Hepatocyte (in vitro differentiated cells): Measurements from ENCODE around the gene AGAP2. TPM values are rescaled to one million over a fixed set of nuclear protein-coding genes. Genes with fewer than 3 reads are reported as not detected.
A peak's percentile ranks its signal among the peaks of the same experiment; 100 is the strongest.

Experiments used
- DNase-seq: peaks from one replicate; pipeline ENCODE4 v3.0.0-alpha.2; 2016; ENCODE audit warnings: low spot score
- H2AFZ ChIP-seq: fragments of 200-600 bp; sonication (generic); 2 replicates; pipeline ENCODE4 v1.6.0; 2016; ENCODE audit warnings: antibody characterized with exemption, mild to moderate bottlenecking
- H3K27ac ChIP-seq: fragments of 200-600 bp; sonication (generic); 2 replicates; pipeline ENCODE4 v1.5.1; 2016; ENCODE audit warnings: mild to moderate bottlenecking
- H3K27me3 ChIP-seq: fragments of 200-600 bp; sonication (generic); 2 replicates; pipeline ENCODE4 v1.6.1; 2016
- H3K36me3 ChIP-seq: fragments of 200-600 bp; sonication (generic); replicated peaks from 2 replicates; pipeline ENCODE4 v1.5.1; 2016; ENCODE audit warnings: low read depth; ENCODE audit not compliant: insufficient read depth
- H3K4me1 ChIP-seq: fragments of 200-600 bp; sonication (generic); 2 replicates; pipeline ENCODE4 v1.5.1; 2016; ENCODE audit warnings: mild to moderate bottlenecking, moderate library complexity; ENCODE audit not compliant: insufficient read depth
- H3K4me2 ChIP-seq: fragments of 200-600 bp; sonication (generic); 2 replicates; pipeline ENCODE4 v1.6.0; 2016
- H3K4me3 ChIP-seq: fragments of 200-600 bp; sonication (generic); 2 replicates; pipeline ENCODE4 v1.5.1; 2016; ENCODE audit warnings: mild to moderate bottlenecking
- H3K79me2 ChIP-seq: fragments of 200-600 bp; sonication (generic); 2 replicates; pipeline ENCODE4 v1.6.0; 2017; ENCODE audit warnings: mild to moderate bottlenecking
- H3K9me2 ChIP-seq: fragments of 200-600 bp; sonication (generic); replicated peaks from 2 replicates; pipeline ENCODE4 v1.6.0; 2017; ENCODE audit warnings: mild to moderate bottlenecking; ENCODE audit not compliant: insufficient read depth
- H3K9me3 ChIP-seq: fragments of 200-600 bp; sonication (generic); 2 replicates; pipeline ENCODE4 v1.5.1; 2016; ENCODE audit warnings: low read depth, mild to moderate bottlenecking
- H4K20me1 ChIP-seq: fragments of 200-600 bp; sonication (generic); 2 replicates; pipeline ENCODE4 v1.6.0; 2016; ENCODE audit warnings: mild to moderate bottlenecking; ENCODE audit not compliant: insufficient read depth, poor library complexity, severe bottlenecking
- EZH2 ChIP-seq: fragments of 200-600 bp; sonication (generic); IDR thresholded peaks from 2 replicates; pipeline ENCODE4 v1.6.1; 2016; ENCODE audit warnings: antibody characterized with exemption, mild to moderate bottlenecking, borderline replicate concordance
- EZH2phosphoT487 ChIP-seq: fragments of 200-600 bp; sonication (generic); IDR thresholded peaks from one replicate; pipeline ENCODE4 v1.6.1; 2018; ENCODE audit warnings: antibody characterized with exemption, mild to moderate bottlenecking, low read depth, moderate library complexity; ENCODE audit not compliant: unreplicated experiment, severe bottlenecking
- WGBS: methylation state at CpG from one replicate; pipeline ENCODE4 v1.1.6; 2016; ENCODE audit warnings: low lambda C conversion rate; ENCODE audit errors: missing lambda C conversion rate; 5-methylcytosine and 5-hydroxymethylcytosine counted together
- polyA plus RNA-seq: library from polyadenylated mRNA; unstranded; fragments of >200 nt; fragmentation: Nextera tagmentation; extraction: Ambion mirVana; gene quantifications from 2 replicates; pipeline ENCODE4 v1.2.1, GENCODE V29; 2016
- total RNA-seq: library from RNA; depleted of rRNA; stranded (reverse); fragments of >200 nt; gene quantifications from 2 replicates; pipeline ENCODE4 v1.2.3, GENCODE V29; 2014
- TF ChIP-seq, protein P1 (sequence below): fragments of 200-600 bp; sonication (generic); IDR thresholded peaks from 2 replicates; pipeline ENCODE4 v1.5.1; 2016; ENCODE audit warnings: antibody characterized with exemption, mild to moderate bottlenecking; ENCODE audit not compliant: poor library complexity

The AGAP2 gene
- total and polyA plus RNA-seq, 2 experiments from 2014 or later = 0.04 to 0.33 TPM

DNA sequence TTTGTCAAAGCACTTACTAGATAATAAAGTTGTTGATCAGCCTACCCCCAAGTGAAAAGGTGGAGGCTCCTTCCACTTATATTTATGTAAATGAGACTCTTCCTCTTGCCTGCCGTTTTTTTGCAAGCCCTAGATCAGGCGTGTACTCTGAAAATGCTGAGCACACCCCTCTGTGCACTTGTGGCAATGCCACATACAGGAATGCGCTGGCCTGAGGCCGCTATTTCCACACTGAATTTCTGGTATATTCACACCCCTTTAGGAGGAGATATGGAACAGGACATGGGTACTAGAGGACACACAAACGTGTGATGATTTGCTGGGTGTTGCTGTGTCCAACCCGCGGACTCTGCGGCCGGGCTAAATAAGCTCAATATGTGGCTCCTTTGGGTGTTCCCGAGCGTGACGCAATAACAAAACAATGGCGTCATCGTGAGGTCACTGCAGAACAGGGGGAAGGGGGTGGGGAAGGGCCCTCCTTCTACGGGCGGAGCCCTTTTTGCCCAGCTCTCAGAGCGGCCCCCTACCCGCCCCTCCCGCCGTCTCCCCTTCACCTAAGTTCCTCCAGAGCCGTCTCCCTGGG lies 5.7 kb upstream of the AGAP2 start:
- H4K20me1 ChIP-seq = no peaks in the 10 kb centered on the region
- TF ChIP-seq EZH2phosphoT487 = no peak
- TF ChIP-seq, protein P1, sequence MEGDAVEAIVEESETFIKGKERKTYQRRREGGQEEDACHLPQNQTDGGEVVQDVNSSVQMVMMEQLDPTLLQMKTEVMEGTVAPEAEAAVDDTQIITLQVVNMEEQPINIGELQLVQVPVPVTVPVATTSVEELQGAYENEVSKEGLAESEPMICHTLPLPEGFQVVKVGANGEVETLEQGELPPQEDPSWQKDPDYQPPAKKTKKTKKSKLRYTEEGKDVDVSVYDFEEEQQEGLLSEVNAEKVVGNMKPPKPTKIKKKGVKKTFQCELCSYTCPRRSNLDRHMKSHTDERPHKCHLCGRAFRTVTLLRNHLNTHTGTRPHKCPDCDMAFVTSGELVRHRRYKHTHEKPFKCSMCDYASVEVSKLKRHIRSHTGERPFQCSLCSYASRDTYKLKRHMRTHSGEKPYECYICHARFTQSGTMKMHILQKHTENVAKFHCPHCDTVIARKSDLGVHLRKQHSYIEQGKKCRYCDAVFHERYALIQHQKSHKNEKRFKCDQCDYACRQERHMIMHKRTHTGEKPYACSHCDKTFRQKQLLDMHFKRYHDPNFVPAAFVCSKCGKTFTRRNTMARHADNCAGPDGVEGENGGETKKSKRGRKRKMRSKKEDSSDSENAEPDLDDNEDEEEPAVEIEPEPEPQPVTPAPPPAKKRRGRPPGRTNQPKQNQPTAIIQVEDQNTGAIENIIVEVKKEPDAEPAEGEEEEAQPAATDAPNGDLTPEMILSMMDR = no peak
- TF ChIP-seq EZH2 = no peak
- peak overlapping the region; percentile 58 for H3K4me2 ChIP-seq
- peaks cover 9% of the 10 kb centered on the region for H3K79me2 ChIP-seq
- H3K27ac ChIP-seq = peak overlapping the region; percentile 97
- no peaks in the 10 kb centered on the region for H3K9me3 ChIP-seq
- peaks cover 42% of the 10 kb centered on the region for H3K27me3 ChIP-seq
- H2AFZ ChIP-seq = no peak overlapping the region
- H3K4me1 ChIP-seq = peaks cover 4% of the 10 kb centered on the region
- WGBS = 45% methylated on average over 15 of the region's 21 CpGs
- H3K36me3 ChIP-seq = peaks cover 3% of the 10 kb centered on the region
- no peak for DNase-seq
- no peak overlapping the region for H3K4me3 ChIP-seq
- no peaks in the 10 kb centered on the region for H3K9me2 ChIP-seq

DNA sequence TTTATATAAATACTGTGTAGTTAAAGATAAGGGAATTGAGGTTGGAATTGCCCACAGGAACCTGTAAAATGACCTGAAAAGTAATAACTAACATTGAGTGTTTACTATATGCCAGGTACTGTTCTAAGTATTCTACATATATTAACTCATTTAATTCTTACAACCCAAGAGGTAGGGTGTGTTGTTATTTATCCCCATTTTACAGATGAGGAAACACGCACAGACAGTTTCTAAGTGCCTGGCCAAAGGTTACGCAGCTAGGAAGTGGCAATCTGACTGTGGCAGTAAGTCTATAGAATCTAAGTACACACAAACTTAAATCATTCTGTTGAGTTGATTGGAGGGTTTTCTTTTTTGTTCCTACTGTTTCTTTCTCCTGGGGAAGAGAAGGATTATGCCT lies 5.2 kb upstream of the AGAP2 start:
- Histone ChIP-seq H3K27me3 (peaks cover 47% of the 10 kb centered on the region), H3K27ac (no peak overlapping the region), H3K4me2 (peak overlapping the region; percentile 58), H2AFZ (no peak overlapping the region), H4K20me1 (no peaks in the 10 kb centered on the region), H3K9me2 (no peaks in the 10 kb centered on the region), H3K36me3 (peaks cover 3% of the 10 kb centered on the region), H3K4me1 (peaks cover 4% of the 10 kb centered on the region), H3K4me3 (no peak overlapping the region), H3K79me2 (peaks cover 4% of the 10 kb centered on the region), H3K9me3 (no peaks in the 10 kb centered on the region)
- DNase-seq = no peak
- TF ChIP-seq EZH2phosphoT487 = no peak
- TF ChIP-seq EZH2 = no peak
- TF ChIP-seq, protein P1 = no peak
- WGBS = 94% methylated on average over 2 of the region's 2 CpGs

DNA sequence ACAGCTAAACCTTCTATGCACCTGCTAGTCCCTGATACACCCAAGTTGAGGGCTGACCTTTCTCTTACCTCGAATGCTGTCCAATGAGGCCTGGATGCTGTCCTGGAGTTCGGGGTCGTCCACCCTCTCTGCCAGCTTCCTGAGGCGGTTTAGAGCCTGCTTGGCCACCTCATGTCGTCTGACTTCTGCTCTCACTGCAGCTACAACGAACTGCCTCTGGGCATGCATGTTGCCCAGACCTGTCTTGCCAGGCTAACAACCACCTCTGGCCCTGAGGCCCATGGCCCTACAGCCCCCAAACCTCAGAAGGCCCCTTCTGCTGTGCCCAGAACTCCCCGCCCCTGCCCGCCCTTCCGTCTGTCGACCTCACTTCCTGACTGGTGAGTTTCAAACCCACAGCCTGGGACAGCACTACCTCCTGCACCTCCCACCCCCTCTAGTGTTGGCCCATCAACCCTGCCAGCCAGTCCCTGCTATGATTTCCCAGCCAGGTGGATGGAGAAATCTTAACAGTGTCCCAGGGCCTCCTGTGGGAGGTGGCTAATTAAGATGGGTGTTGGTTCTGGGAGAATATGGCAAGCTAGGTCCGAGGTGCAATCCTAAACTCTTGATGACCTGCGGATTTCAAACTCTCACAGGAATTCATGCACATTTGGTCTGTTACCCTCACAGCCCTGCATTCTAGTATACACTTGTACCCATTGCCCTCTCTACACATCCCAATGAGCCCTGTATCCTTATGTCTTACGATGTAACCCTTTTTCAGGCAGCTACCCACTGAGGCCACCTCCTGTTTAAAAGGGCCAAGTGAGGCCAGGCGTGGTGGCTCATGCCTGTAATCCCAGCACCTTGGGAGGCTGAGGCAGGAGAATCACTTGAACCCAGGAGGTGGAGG lies 3.5 kb upstream of the AGAP2 start:
- Histone ChIP-seq H3K9me3 (no peaks in the 10 kb centered on the region), H3K4me1 (peaks cover 13% of the 10 kb centered on the region), H3K4me2 (no peak overlapping the region), H3K27ac (no peak overlapping the region), H3K9me2 (no peaks in the 10 kb centered on the region), H3K27me3 (peaks cover 64% of the 10 kb centered on the region), H4K20me1 (no peaks in the 10 kb centered on the region), H3K79me2 (no peaks in the 10 kb centered on the region), H3K4me3 (no peak overlapping the region), H3K36me3 (no peaks in the 10 kb centered on the region), H2AFZ (no peak overlapping the region)
- 54% methylated on average over 14 of the region's 14 CpGs for WGBS
- DNase-seq = no peak
- TF ChIP-seq, protein P1 = no peak
- TF ChIP-seq EZH2phosphoT487 (no peak), EZH2 (no peak)
